Epithelial cell of prostate (primary cell): Measurements from ENCODE around the gene RAP1GAP2.

Experiments
- DNase-seq: peaks from one replicate; pipeline ENCODE4 v3.0.0-alpha.2; 2011; ENCODE audit warnings: low read depth, low spot score
- H3K27ac ChIP-seq: fragments of 450-650 bp; 2 replicates; pipeline ENCODE4 v1.5.1; 2017; ENCODE audit warnings: mild to moderate bottlenecking

The RAP1GAP2 gene

GRCh38 chr17:3005696-3006095 lies 209.5 kb downstream of the RAP1GAP2 start:
- H3K27ac ChIP-seq = no peak overlapping the region
- DNase-seq = no peak

- DNase-seq = no peak
- H3K27ac ChIP-seq = no peak overlapping the region
Measured at GRCh38 chr17:3006801-3007200, 210.6 kb downstream of the RAP1GAP2 start.

- DNase-seq = no peak
- H3K27ac ChIP-seq = no peak overlapping the region
Measured at GRCh38 chr17:3007651-3008121, 211.4 kb downstream of the RAP1GAP2 start.

- H3K27ac ChIP-seq = no peak overlapping the region
- no peak for DNase-seq
Measured at GRCh38 chr17:3008336-3009288, 212.4 kb downstream of the RAP1GAP2 start.

- no peak for DNase-seq
- no peak overlapping the region for H3K27ac ChIP-seq
Measured at GRCh38 chr17:3009411-3009920, 213.2 kb downstream of the RAP1GAP2 start.

GRCh38 chr17:3011891-3012290 lies 215.7 kb downstream of the RAP1GAP2 start:
- no peak for DNase-seq
- H3K27ac ChIP-seq = no peak overlapping the region

GRCh38 chr17:3012926-3013581 lies 216.8 kb downstream of the RAP1GAP2 start:
- no peak for DNase-seq
- H3K27ac ChIP-seq = no peak overlapping the region

GRCh38 chr17:3015890-3016289 lies 219.7 kb downstream of the RAP1GAP2 start:
- H3K27ac ChIP-seq = no peak overlapping the region
- DNase-seq = no peak

- no peak for DNase-seq
- H3K27ac ChIP-seq = no peak overlapping the region
Measured at GRCh38 chr17:3017936-3018335, 221.7 kb downstream of the RAP1GAP2 start.

GRCh38 chr17:3019761-3020160 lies 223.5 kb downstream of the RAP1GAP2 start:
- DNase-seq = no peak
- H3K27ac ChIP-seq = no peak overlapping the region

GRCh38 chr17:3020381-3020780 lies 224.1 kb downstream of the RAP1GAP2 start:
- no peak overlapping the region for H3K27ac ChIP-seq
- DNase-seq = no peak

GRCh38 chr17:3022197-3022596 lies 226.0 kb downstream of the RAP1GAP2 start:
- no peak for DNase-seq
- H3K27ac ChIP-seq = no peak overlapping the region

GRCh38 chr17:3024346-3024745 lies 228.1 kb downstream of the RAP1GAP2 start:
- no peak for DNase-seq
- no peak overlapping the region for H3K27ac ChIP-seq

- no peak overlapping the region for H3K27ac ChIP-seq
- DNase-seq = no peak
Measured at GRCh38 chr17:3025421-3026124, 229.3 kb downstream of the RAP1GAP2 start.

- DNase-seq = no peak
Measured at GRCh38 chr17:3026125-3026855, 230.1 kb downstream of the RAP1GAP2 start.

GRCh38 chr17:3026856-3027751 lies 230.9 kb downstream of the RAP1GAP2 start:
- no peak for DNase-seq
- H3K27ac ChIP-seq = no peak overlapping the region

More at GRCh38 chr17:3026125-3026855, 230.1 kb downstream of the RAP1GAP2 start:
- no peak overlapping the region for H3K27ac ChIP-seq

GRCh38 chr17:3027786-3028532 lies 231.7 kb downstream of the RAP1GAP2 start:
- H3K27ac ChIP-seq = no peak overlapping the region
- no peak for DNase-seq
